UCSD-AML1 (cell line): ENCODE results near the gene NUDT19.
A peak's percentile ranks its signal among the peaks of the same experiment; 100 is the strongest.
"Not testable (repeated sequence)": the region's sequence is repeated elsewhere in the genome, so short reads cannot be mapped to it uniquely, and the experiment has no call there.

ENCODE experiments used
- DNase-seq: peaks from one replicate; lab custom pipeline; 2025; ENCODE audit not compliant: unreplicated experiment; lab: John Stamatoyannopoulos, UW

The NUDT19 gene

GRCh38 chr19:32691291-32691951 lies at the start of gene NUDT19:
Gene NUDT19 (plus strand): TSS chr19:32691821. CDS start chr19:32691961, 140 bp downstream.
- DNase-seq = peak; percentile 85

- no peak for DNase-seq
These were observed 48.9 kb upstream of the NUDT19 start for GRCh38 chr19:32642771-32643170.

GRCh38 chr19:32646556-32646955 lies 45.1 kb upstream of the NUDT19 start:
- no peak for DNase-seq

GRCh38 chr19:32647361-32647760 lies 44.3 kb upstream of the NUDT19 start:
- DNase-seq = no peak

GRCh38 chr19:32649751-32650150 lies 41.9 kb upstream of the NUDT19 start:
- no peak for DNase-seq

GRCh38 chr19:32650671-32651070 lies 41.0 kb upstream of the NUDT19 start:
- no peak for DNase-seq

GRCh38 chr19:32651729-32652140 lies 39.9 kb upstream of the NUDT19 start:
- DNase-seq = no peak

- DNase-seq = not testable (repeated sequence)
These were observed 39.3 kb upstream of the NUDT19 start for GRCh38 chr19:32652331-32652730.

- no peak for DNase-seq
These were observed 38.6 kb upstream of the NUDT19 start for GRCh38 chr19:32652894-32653598.

- DNase-seq = no peak
These were observed 38.1 kb upstream of the NUDT19 start for GRCh38 chr19:32653599-32653915.

- DNase-seq = not testable (repeated sequence)
These were observed 35.2 kb upstream of the NUDT19 start for GRCh38 chr19:32656379-32656778.

GRCh38 chr19:32658075-32658474 lies 33.5 kb upstream of the NUDT19 start:
- no peak for DNase-seq

- DNase-seq = no peak
These were observed 33.1 kb upstream of the NUDT19 start for GRCh38 chr19:32658527-32658926.

- no peak for DNase-seq
These were observed 30.3 kb upstream of the NUDT19 start for GRCh38 chr19:32661318-32661717.

GRCh38 chr19:32662186-32662585 lies 29.4 kb upstream of the NUDT19 start:
- no peak for DNase-seq

GRCh38 chr19:32666084-32666483 lies 25.5 kb upstream of the NUDT19 start:
- no peak for DNase-seq

- no peak for DNase-seq
These were observed 22.3 kb upstream of the NUDT19 start for GRCh38 chr19:32669310-32669709.

- peak; percentile 41 for DNase-seq
These were observed 19.6 kb upstream of the NUDT19 start for GRCh38 chr19:32671883-32672593.

- DNase-seq = no peak
These were observed 18.8 kb upstream of the NUDT19 start for GRCh38 chr19:32672841-32673240.

- DNase-seq = no peak
These were observed 18.0 kb upstream of the NUDT19 start for GRCh38 chr19:32673573-32673972.

- no peak for DNase-seq
These were observed 17.3 kb upstream of the NUDT19 start for GRCh38 chr19:32674153-32674930.
